ENCODE data around the gene ADAMTSL5.

DNA sequence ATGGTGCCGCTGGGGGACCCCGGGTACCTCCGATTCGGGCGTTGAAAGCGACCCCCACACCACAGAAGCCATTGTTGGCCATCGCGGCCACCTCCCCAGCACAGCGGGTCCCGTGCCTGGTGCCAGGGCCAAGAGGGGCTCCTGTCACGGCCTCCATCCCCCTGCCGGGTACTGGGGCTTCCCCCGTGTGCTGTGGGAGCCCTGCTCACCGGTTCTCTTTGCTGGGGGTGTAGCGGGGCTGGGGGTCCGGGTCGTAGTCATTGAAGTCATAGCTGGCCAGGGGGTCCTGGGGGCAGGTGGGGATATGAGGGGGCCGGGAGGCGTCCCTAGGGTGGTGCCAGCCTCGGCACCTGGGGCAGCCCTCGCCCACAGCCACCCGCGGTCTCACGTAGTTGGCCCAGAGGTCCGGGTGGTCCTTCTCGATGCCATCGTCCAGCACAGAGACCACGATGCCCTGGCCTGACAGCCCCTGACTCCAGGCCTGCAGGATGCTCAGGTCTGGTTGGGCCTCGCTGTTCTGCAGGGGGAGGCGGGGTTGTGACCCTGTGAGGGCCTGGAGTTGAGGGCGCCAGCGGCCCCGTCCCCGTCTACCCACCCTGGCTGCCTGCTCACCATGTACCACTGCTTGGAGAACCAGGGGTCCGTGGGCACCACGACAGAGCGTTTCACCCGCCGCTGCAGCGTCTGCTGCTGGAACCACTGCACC, 25.1 kb downstream of the ADAMTSL5 start:
- TF ChIP-seq POLR2A (IDR thresholded peaks at IDR 0.05) (no peak), EP300 (IDR thresholded peaks at IDR 0.05; ENCODE audit: low read depth) (no peak)
- TF ChIP-seq, protein P1, sequence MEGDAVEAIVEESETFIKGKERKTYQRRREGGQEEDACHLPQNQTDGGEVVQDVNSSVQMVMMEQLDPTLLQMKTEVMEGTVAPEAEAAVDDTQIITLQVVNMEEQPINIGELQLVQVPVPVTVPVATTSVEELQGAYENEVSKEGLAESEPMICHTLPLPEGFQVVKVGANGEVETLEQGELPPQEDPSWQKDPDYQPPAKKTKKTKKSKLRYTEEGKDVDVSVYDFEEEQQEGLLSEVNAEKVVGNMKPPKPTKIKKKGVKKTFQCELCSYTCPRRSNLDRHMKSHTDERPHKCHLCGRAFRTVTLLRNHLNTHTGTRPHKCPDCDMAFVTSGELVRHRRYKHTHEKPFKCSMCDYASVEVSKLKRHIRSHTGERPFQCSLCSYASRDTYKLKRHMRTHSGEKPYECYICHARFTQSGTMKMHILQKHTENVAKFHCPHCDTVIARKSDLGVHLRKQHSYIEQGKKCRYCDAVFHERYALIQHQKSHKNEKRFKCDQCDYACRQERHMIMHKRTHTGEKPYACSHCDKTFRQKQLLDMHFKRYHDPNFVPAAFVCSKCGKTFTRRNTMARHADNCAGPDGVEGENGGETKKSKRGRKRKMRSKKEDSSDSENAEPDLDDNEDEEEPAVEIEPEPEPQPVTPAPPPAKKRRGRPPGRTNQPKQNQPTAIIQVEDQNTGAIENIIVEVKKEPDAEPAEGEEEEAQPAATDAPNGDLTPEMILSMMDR (IDR thresholded peaks at IDR 0.05) = no peak

Data from transverse colon (tissue), 3 donors.